ENCODE results near the gene PET117.
"Not testable (repeated sequence)": the region's sequence is repeated elsewhere in the genome, so short reads cannot be mapped to it uniquely, and the experiment has no call there.

Gene PET117

GRCh38 chr20:18137412-18138265 is at the start of gene PET117, which contains the start of gene KAT14:
PET117 (plus strand) TSS chr20:18137863; CDS start chr20:18137956, 93 bp downstream.
KAT14 (plus strand) TSS chr20:18137863; CDS start chr20:18142661, 4,798 bp downstream.
- DNase-seq = peak; percentile 81

- DNase-seq = not testable (repeated sequence)
Observed at GRCh38 chr20:18088298-18088697, 49.4 kb upstream of the PET117 start.

GRCh38 chr20:18088841-18089240 is 48.8 kb upstream of the PET117 start:
- DNase-seq = not testable (repeated sequence)

- no peak for DNase-seq
Observed at GRCh38 chr20:18090044-18090443, 47.6 kb upstream of the PET117 start.

- DNase-seq = no peak
Observed at GRCh38 chr20:18090477-18090876, 47.2 kb upstream of the PET117 start.

- DNase-seq = no peak
Observed at GRCh38 chr20:18091623-18092022, 46.0 kb upstream of the PET117 start.

GRCh38 chr20:18092890-18093289 is 44.8 kb upstream of the PET117 start:
- DNase-seq = no peak

- DNase-seq = no peak
Observed at GRCh38 chr20:18093388-18093787, 44.3 kb upstream of the PET117 start.

- DNase-seq = no peak
Observed at GRCh38 chr20:18094191-18094590, 43.5 kb upstream of the PET117 start.

- DNase-seq = not testable (repeated sequence)
Observed at GRCh38 chr20:18100569-18100968, 37.1 kb upstream of the PET117 start.

GRCh38 chr20:18101125-18101810 is 36.4 kb upstream of the PET117 start:
- no peak for DNase-seq

- DNase-seq = no peak
Observed at GRCh38 chr20:18103497-18103896, 34.2 kb upstream of the PET117 start.

GRCh38 chr20:18108326-18108725 is 29.3 kb upstream of the PET117 start:
- DNase-seq = no peak

- DNase-seq = not testable (repeated sequence)
Observed at GRCh38 chr20:18128574-18128973, 9.1 kb upstream of the PET117 start.

GRCh38 chr20:18132663-18133062 is 5.0 kb upstream of the PET117 start:
- DNase-seq = no peak

- DNase-seq = no peak
Observed at GRCh38 chr20:18133962-18134361, 3.7 kb upstream of the PET117 start.

GRCh38 chr20:18138266-18138582 is 561 bp downstream of the PET117 start:
- no peak for DNase-seq

- no peak for DNase-seq
Observed at GRCh38 chr20:18138639-18139583, 1.2 kb downstream of the PET117 start.

GRCh38 chr20:18139832-18140231 is 2.2 kb downstream of the PET117 start:
- no peak for DNase-seq

- no peak for DNase-seq
Observed at GRCh38 chr20:18144541-18145099, 7.0 kb downstream of the PET117 start.

GRCh38 chr20:18154342-18154741 is 16.7 kb downstream of the PET117 start:
- no peak for DNase-seq

GRCh38 chr20:18156045-18156444 is 18.4 kb downstream of the PET117 start:
- no peak for DNase-seq

GRCh38 chr20:18164356-18164755 is 26.7 kb downstream of the PET117 start:
- DNase-seq = no peak
